ENCODE measurements around the gene DNAJB2. TPM values are rescaled to one million over a fixed set of nuclear protein-coding genes. Genes with fewer than 3 reads are reported as not detected.
"Not testable (repeated sequence)": the region's sequence is repeated elsewhere in the genome, so short reads cannot be mapped to it uniquely, and the experiment has no call there.

Gene DNAJB2
- total and polyA plus RNA-seq, 7 experiments from 2014 or later = 6.7 to 134 (median 107) TPM

GRCh38 chr2:219312683-219313263 lies 33.6 kb downstream of the DNAJB2 start:
- H3K9me3 ChIP-seq (ENCODE audit: control insufficient read depth in 2 of 3, low read length in 3 of 3); H3K4me1 Mint-ChIP-seq; DNase-seq; H3K36me3 ChIP-seq (ENCODE audit: control insufficient read depth in 2 of 3, insufficient read depth in 3 of 3, low read length in 3 of 3); H3K9me3 Mint-ChIP-seq; H3K27ac ChIP-seq (ENCODE audit: low read depth, low read length); CTCF ChIA-PET; POLR2A ChIA-PET; H3K4me3 ChIP-seq (ENCODE audit: low read length); H3K4me1 ChIP-seq (ENCODE audit: control insufficient read depth in 2 of 2, insufficient read depth in 2 of 2, low read length in 2 of 2); H3K4me3 Mint-ChIP-seq; H3K27ac Mint-ChIP-seq; ATAC-seq; intact Hi-C loops (cut with micrococcal nuclease); H3K36me3 Mint-ChIP-seq: not testable (repeated sequence)
- H3K27me3 ChIP-seq (ENCODE audit: control insufficient read depth in 2 of 2, insufficient read depth in 2 of 2, low read length in 2 of 2) = peaks cover under 1 to 15% of the 10 kb centered on the region in 2 donors
- H3K27me3 Mint-ChIP-seq = peaks cover 31 to 41% (median 39%) of the 10 kb centered on the region in 5 donors

- Mint-ChIP-seq H3K27me3 (peaks cover 19 to 30% (median 28%) of the 10 kb centered on the region in 5 donors), H3K27ac (no peak overlapping the region), H3K4me3 (no peak overlapping the region), H3K36me3 (peaks cover 0 to 4% (median 0%) of the 10 kb centered on the region in 5 donors), H3K9me3 (peaks cover 0 to 8% (median 2%) of the 10 kb centered on the region in 11 donors), H3K4me1 (peaks cover 0 to 4% (median 0%) of the 10 kb centered on the region in 7 donors)
- H3K27ac ChIP-seq (ENCODE audit: low read depth, low read length) = no peak overlapping the region
- POLR2A ChIA-PET = no interaction called here
- H3K4me3 ChIP-seq (ENCODE audit: low read length) = no peak overlapping the region
- intact Hi-C loops (cut with micrococcal nuclease) = no loop called here
- H3K36me3 ChIP-seq (ENCODE audit: control insufficient read depth in 2 of 3, insufficient read depth in 3 of 3, low read length in 3 of 3) = no peaks in the 10 kb centered on the region
- CTCF ChIA-PET = interaction anchor here (0.6 kb wide), 2 partner anchors 30 to 559 kb away, joined by 3 to 5 read pairs; no protein-coding TSS in a partner anchor
- DNase-seq (no peak), ATAC-seq (no peak)
- no peaks in the 10 kb centered on the region for H3K4me1 ChIP-seq (ENCODE audit: control insufficient read depth in 2 of 2, insufficient read depth in 2 of 2, low read length in 2 of 2)
- no peaks in the 10 kb centered on the region for H3K9me3 ChIP-seq (ENCODE audit: control insufficient read depth in 2 of 3, low read length in 3 of 3)
- no peaks in the 10 kb centered on the region for H3K27me3 ChIP-seq (ENCODE audit: control insufficient read depth in 2 of 2, insufficient read depth in 2 of 2, low read length in 2 of 2)
Measured at GRCh38 chr2:219314804-219315468, 35.8 kb downstream of the DNAJB2 start.

GRCh38 chr2:219323434-219323833 lies 44.3 kb downstream of the DNAJB2 start:
- CTCF ChIA-PET = no interaction called here
- peaks cover 0 to 3% (median 0%) of the 10 kb centered on the region in 5 donors for H3K36me3 Mint-ChIP-seq
- ATAC-seq (no peak), DNase-seq (no peak)
- no peak overlapping the region for H3K4me3 Mint-ChIP-seq
- Histone ChIP-seq H3K4me1 (ENCODE audit: control insufficient read depth in 2 of 2, insufficient read depth in 2 of 2, low read length in 2 of 2) (peaks cover 5 to 20% of the 10 kb centered on the region in 2 donors), H3K9me3 (ENCODE audit: control insufficient read depth in 2 of 3, low read length in 3 of 3) (no peaks in the 10 kb centered on the region), H3K27me3 (ENCODE audit: control insufficient read depth in 2 of 2, insufficient read depth in 2 of 2, low read length in 2 of 2) (no peaks in the 10 kb centered on the region), H3K27ac (ENCODE audit: low read depth, low read length) (no peak overlapping the region), H3K36me3 (ENCODE audit: control insufficient read depth in 2 of 3, insufficient read depth in 3 of 3, low read length in 3 of 3) (no peaks in the 10 kb centered on the region), H3K4me3 (ENCODE audit: low read length) (no peak overlapping the region)
- peaks cover 2 to 27% (median 24%) of the 10 kb centered on the region in 7 donors for H3K4me1 Mint-ChIP-seq
- peaks cover 0 to 43% (median 19%) of the 10 kb centered on the region in 5 donors for H3K27me3 Mint-ChIP-seq
- intact Hi-C loops (cut with micrococcal nuclease) = no loop called here
- POLR2A ChIA-PET = no interaction called here
- peaks cover 0 to 2% (median 0%) of the 10 kb centered on the region in 11 donors for H3K9me3 Mint-ChIP-seq
- H3K27ac Mint-ChIP-seq = no peak overlapping the region

GRCh38 chr2:219325136-219325535 lies 46.0 kb downstream of the DNAJB2 start:
- intact Hi-C loops (cut with micrococcal nuclease) = no loop called here
- Mint-ChIP-seq H3K9me3 (peaks cover 0 to 2% (median 0%) of the 10 kb centered on the region in 11 donors), H3K36me3 (peaks cover 0 to 3% (median 0%) of the 10 kb centered on the region in 5 donors), H3K4me3 (no peak overlapping the region), H3K4me1 (peaks cover 2 to 27% (median 24%) of the 10 kb centered on the region in 7 donors), H3K27me3 (peaks cover 0 to 50% (median 29%) of the 10 kb centered on the region in 5 donors), H3K27ac (no peak overlapping the region)
- no peak for ATAC-seq
- no peak overlapping the region for H3K4me3 ChIP-seq (ENCODE audit: low read length)
- DNase-seq = no peak
- H3K36me3 ChIP-seq (ENCODE audit: control insufficient read depth in 2 of 3, insufficient read depth in 3 of 3, low read length in 3 of 3) = no peaks in the 10 kb centered on the region
- no peaks in the 10 kb centered on the region for H3K9me3 ChIP-seq (ENCODE audit: control insufficient read depth in 2 of 3, low read length in 3 of 3)
- ChIA-PET CTCF (interaction anchor here (0.6 kb wide), 1 partner anchor 18 kb away, joined by 5 read pairs; no protein-coding TSS in a partner anchor), POLR2A (no interaction called here)
- H3K27me3 ChIP-seq (ENCODE audit: control insufficient read depth in 2 of 2, insufficient read depth in 2 of 2, low read length in 2 of 2) = no peaks in the 10 kb centered on the region
- no peak overlapping the region for H3K27ac ChIP-seq (ENCODE audit: low read depth, low read length)
- peaks cover 5 to 19% of the 10 kb centered on the region in 2 donors for H3K4me1 ChIP-seq (ENCODE audit: control insufficient read depth in 2 of 2, insufficient read depth in 2 of 2, low read length in 2 of 2)

GRCh38 chr2:219325657-219326315 lies 46.6 kb downstream of the DNAJB2 start:
- no peak for DNase-seq
- no peak overlapping the region for H3K27ac ChIP-seq (ENCODE audit: low read depth, low read length)
- Mint-ChIP-seq H3K9me3 (peaks cover 0 to 2% (median 0%) of the 10 kb centered on the region in 11 donors), H3K27me3 (peaks cover 3 to 54% (median 35%) of the 10 kb centered on the region in 5 donors), H3K4me1 (peaks cover 2 to 25% (median 23%) of the 10 kb centered on the region in 7 donors), H3K27ac (no peak overlapping the region), H3K36me3 (peaks cover 0 to 3% (median 0%) of the 10 kb centered on the region in 5 donors), H3K4me3 (no peak overlapping the region)
- H3K4me1 ChIP-seq (ENCODE audit: control insufficient read depth in 2 of 2, insufficient read depth in 2 of 2, low read length in 2 of 2) = peaks cover 3 to 12% of the 10 kb centered on the region in 2 donors
- no peak for ATAC-seq
- no peak overlapping the region for H3K4me3 ChIP-seq (ENCODE audit: low read length)
- no peaks in the 10 kb centered on the region for H3K36me3 ChIP-seq (ENCODE audit: control insufficient read depth in 2 of 3, insufficient read depth in 3 of 3, low read length in 3 of 3)
- no peaks in the 10 kb centered on the region for H3K9me3 ChIP-seq (ENCODE audit: control insufficient read depth in 2 of 3, low read length in 3 of 3)
- intact Hi-C loops (cut with micrococcal nuclease) = no loop called here
- H3K27me3 ChIP-seq (ENCODE audit: control insufficient read depth in 2 of 2, insufficient read depth in 2 of 2, low read length in 2 of 2) = no peaks in the 10 kb centered on the region
- ChIA-PET POLR2A (no interaction called here), CTCF (interaction anchor here (0.6 kb wide), 1 partner anchor 17 kb away, joined by 5 read pairs; no protein-coding TSS in a partner anchor)

- Histone ChIP-seq H3K9me3 (ENCODE audit: control insufficient read depth in 2 of 3, low read length in 3 of 3) (no peaks in the 10 kb centered on the region), H3K4me3 (ENCODE audit: low read length) (no peak overlapping the region), H3K36me3 (ENCODE audit: control insufficient read depth in 2 of 3, insufficient read depth in 3 of 3, low read length in 3 of 3) (no peaks in the 10 kb centered on the region), H3K4me1 (ENCODE audit: control insufficient read depth in 2 of 2, insufficient read depth in 2 of 2, low read length in 2 of 2) (no peaks in the 10 kb centered on the region), H3K27me3 (ENCODE audit: control insufficient read depth in 2 of 2, insufficient read depth in 2 of 2, low read length in 2 of 2) (peaks cover 0 to 10% of the 10 kb centered on the region in 2 donors), H3K27ac (ENCODE audit: low read depth, low read length) (no peak overlapping the region)
- Mint-ChIP-seq H3K27me3 (peaks cover 21 to 67% (median 48%) of the 10 kb centered on the region in 5 donors), H3K4me1 (peaks cover 0 to 13% (median 7%) of the 10 kb centered on the region in 7 donors), H3K9me3 (peaks cover 0 to 11% (median 4%) of the 10 kb centered on the region in 11 donors), H3K27ac (no peak overlapping the region), H3K4me3 (no peak overlapping the region), H3K36me3 (peaks cover 0 to 9% (median under 1%) of the 10 kb centered on the region in 5 donors)
- ATAC-seq = no peak
- intact Hi-C loops (cut with micrococcal nuclease) = no loop called here
- DNase-seq = no peak
- POLR2A ChIA-PET = no interaction called here
- CTCF ChIA-PET = no interaction called here
Measured at GRCh38 chr2:219327719-219328118, 48.6 kb downstream of the DNAJB2 start.
